HUES6 (cell line): Measurements from ENCODE around the gene WBP11.

Experiments used
- H3K27ac ChIP-seq: 2 replicates; pipeline ENCODE4 v1.7.0; 2013; ENCODE audit warnings: low read depth, mild to moderate bottlenecking, low read length, inconsistent platforms
- H3K27me3 ChIP-seq: 2 replicates; pipeline ENCODE4 v1.6.1; 2013; ENCODE audit warnings: low read length; ENCODE audit not compliant: control insufficient read depth, insufficient read depth
- H3K36me3 ChIP-seq: 2 replicates; pipeline ENCODE4 v1.6.1; 2013; ENCODE audit warnings: low read length; ENCODE audit not compliant: control insufficient read depth, insufficient read depth
- H3K4me1 ChIP-seq: 2 replicates; pipeline ENCODE4 v1.6.1; 2013; ENCODE audit warnings: low read length; ENCODE audit not compliant: control insufficient read depth, insufficient read depth
- H3K4me3 ChIP-seq: 2 replicates; pipeline ENCODE4 v1.5.1; 2013; ENCODE audit warnings: low read depth, low read length
- H3K9ac ChIP-seq: one replicate; pipeline ENCODE4 v1.6.1; 2013; ENCODE audit warnings: mild to moderate bottlenecking, low read length
- H3K9me3 ChIP-seq: 2 replicates; pipeline ENCODE4 v1.6.1; 2013; ENCODE audit warnings: low read depth, low read length; ENCODE audit not compliant: control insufficient read depth, insufficient read depth

The WBP11 gene

DNA sequence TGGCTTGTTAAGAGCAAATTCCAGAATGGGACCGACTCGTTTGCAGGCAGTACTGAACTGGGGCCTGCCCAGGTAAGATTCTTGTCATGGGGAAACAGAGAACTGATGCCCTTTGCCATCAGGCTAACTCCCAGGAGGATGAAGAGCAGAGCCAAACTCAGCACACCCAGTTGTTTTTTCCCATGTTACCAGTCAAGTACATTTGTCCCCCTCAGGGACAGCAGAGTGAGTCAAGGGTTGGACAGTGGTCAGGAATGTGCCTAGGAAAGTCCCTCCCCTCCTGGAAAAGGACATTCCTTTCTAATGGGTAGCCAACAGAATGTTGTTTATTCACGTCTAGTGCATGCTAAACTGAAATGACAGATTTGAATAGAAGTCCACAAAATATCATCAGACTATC lies 38.5 kb upstream of the WBP11 start:
- H3K4me1 ChIP-seq, result peaks cover 5% of the 10 kb centered on the region; the same call in 1 of the 2 replicates
- no peak overlapping the region for H3K4me3 ChIP-seq
- no peaks in the 10 kb centered on the region for H3K27me3 ChIP-seq
- H3K27ac ChIP-seq, result no peak overlapping the region
- H3K9ac ChIP-seq, result no peak overlapping the region
- H3K36me3 ChIP-seq, result no peaks in the 10 kb centered on the region
- H3K9me3 ChIP-seq, result peaks cover 3% of the 10 kb centered on the region; the same call in 1 of the 2 replicates

DNA sequence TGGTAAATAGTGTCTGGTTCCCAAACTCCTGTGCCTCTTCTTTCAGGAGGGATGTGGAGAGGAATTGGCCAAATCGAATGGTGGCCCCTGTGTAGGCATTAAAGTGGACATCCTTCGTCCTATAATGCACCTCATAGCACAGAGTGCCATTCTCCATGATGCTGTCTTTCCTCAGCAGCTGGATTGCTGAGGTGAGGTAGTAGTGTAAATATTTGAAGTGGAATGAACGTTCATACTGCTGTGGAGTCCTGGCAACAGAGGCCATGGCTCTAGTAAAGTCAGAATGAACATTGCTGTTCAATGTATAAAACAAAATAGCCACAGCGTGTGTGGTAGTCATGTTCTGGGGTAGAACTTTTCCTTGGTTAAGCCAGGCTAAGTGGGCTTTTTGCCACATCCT lies 37.3 kb upstream of the WBP11 start:
- Histone ChIP-seq H3K4me3 (no peak overlapping the region), H3K9me3 (peaks cover 3% of the 10 kb centered on the region; the same call in 1 of the 2 replicates), H3K4me1 (peaks cover 5% of the 10 kb centered on the region; the same call in 1 of the 2 replicates), H3K9ac (no peak overlapping the region), H3K27me3 (no peaks in the 10 kb centered on the region), H3K27ac (no peak overlapping the region), H3K36me3 (no peaks in the 10 kb centered on the region)

DNA sequence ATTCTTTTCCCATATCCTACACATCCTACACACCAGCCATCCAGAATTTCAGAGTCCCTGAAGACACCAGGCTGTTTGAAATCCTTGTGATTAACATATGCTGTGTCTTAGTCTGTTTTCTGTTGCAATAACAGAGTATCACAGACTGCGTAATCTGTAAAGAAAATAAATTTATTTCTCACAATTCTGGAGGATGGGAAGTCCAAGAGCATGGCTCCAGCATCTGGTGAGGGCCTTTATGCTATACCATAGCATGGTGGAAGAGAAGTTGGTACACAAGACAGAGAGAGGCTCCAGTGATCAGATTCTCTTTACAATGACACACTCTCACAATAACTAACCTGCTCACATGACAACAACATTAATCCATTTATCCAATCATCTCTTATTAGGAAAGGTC lies 36.0 kb upstream of the WBP11 start:
- Histone ChIP-seq H3K4me3 (no peak overlapping the region), H3K27me3 (no peaks in the 10 kb centered on the region), H3K4me1 (peaks cover 5% of the 10 kb centered on the region; the same call in 1 of the 2 replicates), H3K27ac (no peak overlapping the region), H3K9ac (no peak overlapping the region), H3K9me3 (peaks cover 3% of the 10 kb centered on the region; the same call in 1 of the 2 replicates), H3K36me3 (no peaks in the 10 kb centered on the region)

DNA sequence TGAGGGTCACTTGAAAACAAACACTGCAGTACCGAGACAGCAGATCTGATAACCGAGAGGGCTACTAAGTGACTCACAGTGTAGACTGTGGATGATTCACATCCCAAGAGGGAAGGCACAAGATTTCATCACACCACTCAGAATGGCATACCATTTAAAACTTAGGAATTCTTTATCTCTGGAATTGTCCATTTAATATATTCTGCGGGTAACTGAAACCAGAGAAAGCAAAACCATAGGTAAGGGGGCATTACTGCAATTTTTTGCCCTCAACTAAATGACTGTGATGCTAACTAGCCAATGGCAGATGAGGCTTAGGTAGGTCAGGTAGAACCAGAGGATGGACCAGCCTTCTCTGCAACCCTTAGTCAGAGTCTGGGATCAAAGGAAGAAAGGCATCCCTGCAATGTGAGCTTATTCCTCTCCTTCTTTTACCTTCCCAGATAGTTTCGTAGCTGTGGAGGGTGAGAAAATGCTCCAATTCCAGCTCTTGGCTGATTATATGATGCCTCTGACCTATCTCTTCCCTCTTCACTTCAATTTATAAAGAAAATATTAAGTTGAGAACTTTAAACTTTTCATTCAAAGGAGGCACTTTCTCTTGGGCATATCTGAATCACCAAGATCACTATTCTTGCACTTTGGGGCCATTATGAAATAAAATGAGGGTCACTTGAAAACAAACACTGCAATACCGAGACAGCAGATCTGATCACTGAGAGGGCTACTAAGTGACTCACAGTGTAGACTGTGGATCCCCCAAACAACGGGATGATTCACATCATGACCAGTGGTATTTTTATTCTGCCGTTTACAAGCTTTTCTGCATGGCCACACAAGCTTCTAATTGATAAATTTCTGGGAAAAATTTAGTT lies 33.3 kb upstream of the WBP11 start:
- H3K36me3 ChIP-seq, result no peaks in the 10 kb centered on the region
- H3K9ac ChIP-seq, result no peak overlapping the region
- no peaks in the 10 kb centered on the region for H3K27me3 ChIP-seq
- H3K9me3 ChIP-seq, result peaks cover 3% of the 10 kb centered on the region; the same call in 1 of the 2 replicates
- 0 out of 2 replicates have a peak, but pooled peaks cover 1% of the 10 kb centered on the region for H3K4me1 ChIP-seq
- no peak overlapping the region for H3K27ac ChIP-seq
- no peak overlapping the region for H3K4me3 ChIP-seq

DNA sequence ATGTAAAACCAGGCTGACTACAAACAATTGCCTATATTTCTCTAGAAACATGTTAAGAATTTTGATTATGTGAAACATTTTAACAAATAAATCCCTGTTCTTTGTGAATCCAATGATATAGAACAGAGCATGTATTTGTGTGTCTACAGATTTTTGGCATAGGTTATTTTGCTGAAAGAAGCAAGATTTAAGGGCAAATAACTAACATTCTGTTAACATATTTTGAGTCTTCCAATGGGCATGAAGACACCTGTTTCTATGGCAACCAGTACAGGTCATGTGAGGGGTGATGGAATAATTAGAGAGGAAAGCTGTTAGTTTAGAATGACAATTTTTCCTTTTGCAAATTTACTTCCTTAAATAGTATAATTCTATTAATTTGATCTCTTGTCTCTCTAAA lies 31.2 kb upstream of the WBP11 start:
- no peak overlapping the region for H3K9ac ChIP-seq
- no peak overlapping the region for H3K4me3 ChIP-seq
- no peak overlapping the region for H3K27ac ChIP-seq
- peaks cover 3% of the 10 kb centered on the region; the same call in 1 of the 2 replicates for H3K9me3 ChIP-seq
- no peaks in the 10 kb centered on the region for H3K4me1 ChIP-seq
- H3K36me3 ChIP-seq, result no peaks in the 10 kb centered on the region
- no peaks in the 10 kb centered on the region for H3K27me3 ChIP-seq

DNA sequence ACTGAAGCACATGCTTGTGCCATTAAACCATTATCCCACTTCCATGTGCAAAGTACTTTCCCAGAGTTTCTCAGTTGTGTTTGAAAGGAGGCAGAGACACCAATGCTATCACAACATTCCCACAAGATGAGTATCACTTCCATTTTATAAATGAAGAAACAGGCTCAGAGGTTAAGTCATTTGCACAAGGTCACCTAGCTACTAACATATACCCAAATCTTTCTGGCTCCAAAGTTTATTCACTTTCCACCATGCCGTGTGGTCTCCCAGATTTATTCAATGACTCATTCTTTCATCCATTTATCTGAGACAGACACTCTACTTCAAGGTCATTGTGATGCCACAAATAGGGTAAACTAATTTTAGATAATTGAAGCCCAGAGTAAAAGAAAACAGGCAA lies 30.7 kb upstream of the WBP11 start:
- Histone ChIP-seq H3K36me3 (no peaks in the 10 kb centered on the region), H3K4me3 (no peak overlapping the region), H3K9ac (no peak overlapping the region), H3K27me3 (no peaks in the 10 kb centered on the region), H3K27ac (no peak overlapping the region), H3K9me3 (no peaks in the 10 kb centered on the region), H3K4me1 (no peaks in the 10 kb centered on the region)

DNA sequence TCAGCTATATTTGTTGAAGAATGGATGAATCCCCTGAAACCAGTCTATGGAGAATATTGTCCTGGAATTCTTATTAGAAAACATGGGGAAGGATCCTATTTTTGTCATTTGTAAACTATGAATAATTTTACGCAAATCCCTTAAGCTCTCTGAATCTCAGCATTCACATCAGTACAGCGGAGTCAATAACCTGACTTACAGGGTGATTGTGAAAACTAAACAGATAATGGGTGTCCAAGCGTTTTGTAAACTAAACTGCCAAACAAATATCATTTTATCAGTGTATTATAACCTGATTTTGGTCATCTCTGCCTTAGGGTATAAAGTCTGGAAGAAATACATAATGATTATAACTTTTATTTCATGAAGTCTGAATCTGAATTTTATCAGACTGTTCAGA lies 30.1 kb upstream of the WBP11 start:
- Histone ChIP-seq H3K36me3 (no peaks in the 10 kb centered on the region), H3K4me3 (no peak overlapping the region), H3K27me3 (no peaks in the 10 kb centered on the region), H3K9ac (no peak overlapping the region), H3K9me3 (no peaks in the 10 kb centered on the region), H3K4me1 (no peaks in the 10 kb centered on the region), H3K27ac (no peak overlapping the region)

DNA sequence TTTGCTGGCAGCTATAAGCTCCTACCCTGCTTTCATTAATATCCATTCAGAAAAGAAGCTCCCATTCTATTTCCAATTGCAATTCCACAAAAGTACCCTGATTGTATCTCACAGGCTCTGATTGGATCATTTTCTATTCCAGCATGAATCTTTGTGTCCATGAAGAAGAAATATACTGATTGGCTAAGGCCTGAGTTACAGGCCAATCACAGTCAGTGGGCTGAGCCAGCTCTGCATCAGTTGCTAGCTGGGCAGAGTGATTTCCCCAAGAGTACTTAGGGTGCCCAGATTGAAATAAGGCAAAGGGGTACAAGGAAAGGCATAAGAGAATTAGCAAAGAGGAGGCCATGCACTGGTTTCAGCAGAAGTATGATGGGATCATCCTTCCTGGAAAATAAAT lies 25.6 kb upstream of the WBP11 start:
- H3K27me3 ChIP-seq, result no peaks in the 10 kb centered on the region

DNA sequence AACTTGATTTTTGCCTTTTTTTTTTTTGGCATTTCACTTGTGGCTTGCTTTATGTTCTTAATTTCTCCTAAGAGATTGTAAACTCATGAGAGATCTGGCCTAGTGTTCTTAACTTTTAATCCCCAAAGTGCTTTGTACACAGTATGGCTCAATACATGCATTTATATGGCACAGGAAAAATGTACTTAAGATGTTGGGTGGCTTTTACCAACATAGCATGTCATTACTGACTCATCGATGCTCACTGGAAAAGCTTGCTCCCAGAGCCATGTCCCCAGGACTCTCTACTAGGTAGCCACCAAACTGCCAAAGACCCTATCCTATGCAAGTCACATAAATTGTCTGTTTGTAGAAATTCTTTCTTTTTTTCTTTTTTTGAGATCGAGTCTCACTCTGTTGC lies 23.8 kb upstream of the WBP11 start:
- H3K9me3 ChIP-seq, result no peaks in the 10 kb centered on the region
- H3K36me3 ChIP-seq, result no peaks in the 10 kb centered on the region
- no peaks in the 10 kb centered on the region for H3K4me1 ChIP-seq
- H3K4me3 ChIP-seq, result no peak overlapping the region
- H3K27ac ChIP-seq, result no peak overlapping the region
- H3K27me3 ChIP-seq, result no peaks in the 10 kb centered on the region
- H3K9ac ChIP-seq, result no peak overlapping the region

More for the DNA sequence above, 25.6 kb upstream of the WBP11 start:
- no peaks in the 10 kb centered on the region for H3K4me1 ChIP-seq
- H3K36me3 ChIP-seq, result no peaks in the 10 kb centered on the region
- no peaks in the 10 kb centered on the region for H3K9me3 ChIP-seq
- no peak overlapping the region for H3K4me3 ChIP-seq
- no peak overlapping the region for H3K9ac ChIP-seq
- H3K27ac ChIP-seq, result no peak overlapping the region

DNA sequence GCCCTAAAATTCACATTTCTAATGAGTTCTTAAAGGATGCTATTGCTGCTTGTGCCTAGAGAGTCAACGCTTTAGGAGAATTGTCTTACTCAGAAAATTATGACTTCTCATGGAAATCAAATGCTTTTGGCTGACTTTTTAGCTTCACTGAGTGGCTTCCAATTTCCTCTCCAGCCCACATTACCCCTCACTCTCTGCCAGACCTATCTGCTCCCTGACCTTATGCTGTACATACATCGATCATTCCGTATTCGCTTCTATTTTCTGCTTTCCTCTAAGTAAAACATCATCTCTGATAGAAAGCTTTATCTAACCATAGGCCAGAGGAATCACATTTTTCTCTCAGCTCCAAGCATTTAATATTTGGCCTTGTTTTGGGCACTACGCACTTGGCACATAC lies 23.2 kb upstream of the WBP11 start:
- H3K9ac ChIP-seq, result no peak overlapping the region
- H3K9me3 ChIP-seq, result no peaks in the 10 kb centered on the region
- no peaks in the 10 kb centered on the region for H3K36me3 ChIP-seq
- no peaks in the 10 kb centered on the region for H3K27me3 ChIP-seq
- no peak overlapping the region for H3K4me3 ChIP-seq
- H3K4me1 ChIP-seq, result no peaks in the 10 kb centered on the region
- no peak overlapping the region for H3K27ac ChIP-seq

DNA sequence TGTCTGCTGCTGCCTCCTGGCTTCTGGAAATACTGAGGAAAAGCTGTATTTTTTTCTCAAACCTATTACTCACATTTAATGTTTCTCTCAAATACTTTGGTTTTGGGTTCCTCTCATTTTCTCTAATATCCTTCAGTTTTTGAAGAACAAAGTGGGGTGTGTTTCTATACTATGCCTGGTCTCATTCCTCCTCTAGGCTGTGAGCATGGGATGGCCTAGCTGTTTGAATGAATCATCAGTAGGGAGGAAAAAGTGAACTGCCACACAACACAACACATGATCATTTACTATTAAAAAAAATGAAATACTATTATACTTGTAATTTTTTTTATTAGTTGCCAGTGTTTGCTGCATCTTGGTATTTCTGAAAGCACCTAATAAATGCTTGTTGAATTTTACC lies 22.0 kb upstream of the WBP11 start:
- Histone ChIP-seq H3K4me3 (no peak overlapping the region), H3K27ac (no peak overlapping the region), H3K27me3 (no peaks in the 10 kb centered on the region), H3K36me3 (no peaks in the 10 kb centered on the region), H3K4me1 (no peaks in the 10 kb centered on the region), H3K9ac (no peak overlapping the region), H3K9me3 (no peaks in the 10 kb centered on the region)
